Tibial nerve (tissue), 4 donors: ENCODE measurements around the gene NFIB. TPM values are rescaled to one million over a fixed set of nuclear protein-coding genes. Genes with fewer than 3 reads are reported as not detected.

Experiments used
- DNase-seq, 2 donors: peaks; one replicate each; pipeline ENCODE4 v3.0.0-alpha.2; 2019; ENCODE audit warnings: low spot score in 2 of 2
- H3K27ac ChIP-seq, 4 donors: fragments of 200-600 bp; sonication (generic) in 3 of 4; one replicate each; pipeline ENCODE4 v1.5.1; 2017 to 2019; ENCODE audit warnings: mild to moderate bottlenecking in 1 of 4
- H3K27me3 ChIP-seq, 2 donors: fragments of 200-600 bp; sonication (generic) in 1 of 2; one replicate each; pipeline versions ENCODE4 v1.5.1 to v1.6.0; 2017 to 2019
- H3K36me3 ChIP-seq, 3 donors: fragments of 200-600 bp; sonication (generic); one replicate each; pipeline ENCODE4 v1.5.1; 2018 to 2019
- H3K4me1 ChIP-seq, 4 donors: fragments of 200-600 bp; sonication (generic) in 3 of 4; one replicate each; pipeline ENCODE4 v1.5.1; 2017 to 2019
- H3K4me3 ChIP-seq, 4 donors: fragments of 200-600 bp; sonication (generic) in 3 of 4; one replicate each; pipeline ENCODE4 v1.5.1; 2017 to 2019; ENCODE audit warnings: mild to moderate bottlenecking in 1 of 4, moderate library complexity in 1 of 4
- H3K9me3 ChIP-seq, 4 donors: fragments of 200-600 bp; sonication (generic) in 3 of 4; one replicate each; pipeline ENCODE4 v1.5.1; 2017 to 2019
- EP300 ChIP-seq, 2 donors: sonication (generic); formaldehyde crosslinking; IDR thresholded peaks; one replicate each; pipeline ENCODE4 v1.6.1; 2017; ENCODE audit warnings: antibody characterized with exemption in 2 of 2, mild to moderate bottlenecking in 1 of 2
- POLR2A ChIP-seq, 2 donors: fragments of 450-650 bp; IDR thresholded peaks; one replicate each; pipeline ENCODE4 v1.6.1; 2017; ENCODE audit warnings: antibody characterized with exemption in 2 of 2, mild to moderate bottlenecking in 2 of 2, moderate library complexity in 2 of 2
- WGBS, 2 donors: methylation state at CpG; one replicate each; pipeline ENCODE4 v1.1.5; 2018; 5-methylcytosine and 5-hydroxymethylcytosine counted together
- total RNA-seq, 4 donors: library from RNA; depleted of rRNA; stranded (reverse); fragments of >200 nt; gene quantifications; one replicate each; pipeline ENCODE4 v1.1.0, GENCODE V29; 2016
- TF ChIP-seq, protein P1 (sequence below), 5 experiments: fragments of 200-600 bp in 3 of 5; fragments of 450-650 bp in 2 of 5; sonication (generic) in 3 of 5; IDR thresholded peaks; one replicate each; pipeline ENCODE4 v1.5.1; 2016 to 2019; ENCODE audit warnings: antibody characterized with exemption in 5 of 5, mild to moderate bottlenecking in 3 of 5, moderate library complexity in 2 of 5

NFIB gene
- total RNA-seq, 4 donors from 2014 or later = 52.1 to 125 (median 78.1) TPM

DNA sequence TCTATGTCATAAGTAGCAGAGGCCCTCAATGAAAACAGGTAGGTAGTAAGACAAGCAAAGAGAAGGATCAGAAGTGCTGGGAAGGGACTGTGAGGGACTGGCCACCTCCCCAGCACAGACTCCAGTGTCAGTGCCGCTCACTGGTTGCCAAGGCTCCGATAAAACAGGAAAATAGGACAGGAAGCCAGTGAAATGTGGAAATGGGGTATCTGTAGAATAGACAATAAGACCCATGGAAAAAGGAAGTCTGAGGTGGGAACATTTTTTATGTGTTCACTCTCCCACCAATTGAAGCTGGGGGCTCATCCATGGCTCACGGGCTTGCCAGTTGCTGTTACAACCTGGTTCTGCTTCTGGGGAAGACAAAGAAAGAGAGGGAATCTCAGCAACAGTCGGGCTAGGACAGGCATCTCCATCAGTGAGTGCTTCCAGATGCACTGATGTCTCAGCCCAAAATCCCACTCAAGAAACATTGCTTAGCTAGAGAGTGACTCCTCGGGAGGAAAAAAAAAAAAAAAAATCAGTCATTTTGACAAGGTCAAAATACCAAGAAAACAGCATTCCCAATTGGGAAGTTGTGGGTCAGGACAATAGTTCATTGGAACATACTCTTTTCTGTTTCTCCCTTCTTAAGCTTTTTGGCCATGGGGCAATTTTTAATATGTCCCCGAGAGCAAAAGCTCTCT is 27.6 kb upstream of the NFIB start:
- WGBS, 2 donors = 48 to 54% methylated on average over 6 of the region's 6 CpGs
- Histone ChIP-seq H3K27ac (peak overlapping the region in 2 of 4 donors; percentile 6 to 45), H3K4me3 (no peak overlapping the region), H3K36me3 (no peaks in the 10 kb centered on the region), H3K9me3 (no peaks in the 10 kb centered on the region), H3K4me1 (peaks cover 0 to 50% (median 4%) of the 10 kb centered on the region in 4 donors), H3K27me3 (peaks cover 0 to 26% of the 10 kb centered on the region in 2 donors)
- no peak for DNase-seq
- TF ChIP-seq, protein P1, sequence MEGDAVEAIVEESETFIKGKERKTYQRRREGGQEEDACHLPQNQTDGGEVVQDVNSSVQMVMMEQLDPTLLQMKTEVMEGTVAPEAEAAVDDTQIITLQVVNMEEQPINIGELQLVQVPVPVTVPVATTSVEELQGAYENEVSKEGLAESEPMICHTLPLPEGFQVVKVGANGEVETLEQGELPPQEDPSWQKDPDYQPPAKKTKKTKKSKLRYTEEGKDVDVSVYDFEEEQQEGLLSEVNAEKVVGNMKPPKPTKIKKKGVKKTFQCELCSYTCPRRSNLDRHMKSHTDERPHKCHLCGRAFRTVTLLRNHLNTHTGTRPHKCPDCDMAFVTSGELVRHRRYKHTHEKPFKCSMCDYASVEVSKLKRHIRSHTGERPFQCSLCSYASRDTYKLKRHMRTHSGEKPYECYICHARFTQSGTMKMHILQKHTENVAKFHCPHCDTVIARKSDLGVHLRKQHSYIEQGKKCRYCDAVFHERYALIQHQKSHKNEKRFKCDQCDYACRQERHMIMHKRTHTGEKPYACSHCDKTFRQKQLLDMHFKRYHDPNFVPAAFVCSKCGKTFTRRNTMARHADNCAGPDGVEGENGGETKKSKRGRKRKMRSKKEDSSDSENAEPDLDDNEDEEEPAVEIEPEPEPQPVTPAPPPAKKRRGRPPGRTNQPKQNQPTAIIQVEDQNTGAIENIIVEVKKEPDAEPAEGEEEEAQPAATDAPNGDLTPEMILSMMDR (IDR thresholded peaks at IDR 0.05) = no peak
- peak in 1 of 2 donors; percentile 13 for TF ChIP-seq EP300 (IDR thresholded peaks at IDR 0.05)
- TF ChIP-seq POLR2A (IDR thresholded peaks at IDR 0.05) = no peak

DNA sequence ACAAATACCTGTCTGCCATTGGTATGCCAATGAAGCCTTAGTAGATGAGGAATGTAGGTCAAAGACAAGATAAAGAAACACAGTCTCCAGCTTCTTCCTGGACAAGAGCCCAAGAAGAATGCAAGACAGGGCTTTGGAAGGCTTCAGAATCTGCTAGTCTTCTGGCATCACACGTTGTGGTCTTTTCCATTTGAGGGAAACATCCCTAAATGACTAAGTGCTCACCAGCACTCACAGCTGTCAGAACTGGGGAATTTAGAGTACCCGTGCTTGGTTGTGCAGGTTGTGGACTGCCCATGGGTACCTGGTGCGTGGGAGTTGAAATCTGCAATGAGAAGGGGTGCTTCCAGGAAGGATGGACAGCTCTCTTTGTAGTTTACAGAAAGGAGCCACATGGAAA is 27.1 kb upstream of the NFIB start:
- TF ChIP-seq, protein P1 (IDR thresholded peaks at IDR 0.05) = no peak
- TF ChIP-seq POLR2A (IDR thresholded peaks at IDR 0.05) (no peak), EP300 (IDR thresholded peaks at IDR 0.05) (no peak)
- no peak for DNase-seq
- peak overlapping the region in 1 of 4 donors; percentile 45 for H3K27ac ChIP-seq
- no peaks in the 10 kb centered on the region for H3K9me3 ChIP-seq
- H3K27me3 ChIP-seq = peaks cover 0 to 20% of the 10 kb centered on the region in 2 donors
- WGBS, 2 donors = 70 to 77% methylated on average over 3 of the region's 3 CpGs
- no peaks in the 10 kb centered on the region for H3K36me3 ChIP-seq
- H3K4me3 ChIP-seq = no peak overlapping the region
- H3K4me1 ChIP-seq = peaks cover 0 to 44% (median 4%) of the 10 kb centered on the region in 4 donors

DNA sequence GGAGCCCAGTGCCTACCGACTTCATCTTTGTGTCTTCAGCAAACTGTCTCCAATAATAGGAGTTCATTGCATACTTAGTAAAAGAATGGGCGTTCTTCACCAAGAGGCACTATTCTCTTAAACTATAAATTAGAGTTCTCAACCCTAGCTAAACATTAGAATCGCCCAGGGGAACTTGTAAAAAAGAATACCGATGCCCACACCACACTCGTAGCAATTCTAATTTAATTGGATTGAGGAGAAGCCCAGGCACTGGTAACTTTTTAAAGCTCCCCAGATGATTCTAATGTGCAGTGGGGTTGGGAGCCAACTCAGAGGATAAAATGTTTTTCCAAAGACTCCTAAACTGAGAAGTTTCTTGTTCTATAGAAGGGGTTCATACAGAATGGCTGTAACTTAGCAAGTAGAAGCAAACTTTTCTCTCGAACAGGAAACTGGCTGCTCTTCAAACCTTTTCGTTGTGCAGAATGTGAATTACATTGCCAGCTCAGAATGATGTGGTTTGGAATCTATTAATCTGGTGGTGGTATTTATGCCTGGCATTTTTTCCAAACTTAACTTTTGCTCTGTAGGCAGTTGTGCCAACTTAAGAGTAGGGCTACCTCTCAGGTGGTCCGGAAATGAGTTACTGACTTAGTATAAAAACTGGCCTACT is 26.4 kb upstream of the NFIB start:
- Histone ChIP-seq H3K27me3 (peaks cover 0 to 14% of the 10 kb centered on the region in 2 donors), H3K4me3 (no peak overlapping the region), H3K36me3 (no peaks in the 10 kb centered on the region), H3K9me3 (no peaks in the 10 kb centered on the region), H3K4me1 (peaks cover 0 to 39% (median 4%) of the 10 kb centered on the region in 4 donors), H3K27ac (no peak overlapping the region)
- DNase-seq = no peak
- TF ChIP-seq EP300 (IDR thresholded peaks at IDR 0.05) (no peak), POLR2A (IDR thresholded peaks at IDR 0.05) (no peak)
- TF ChIP-seq, protein P1 (IDR thresholded peaks at IDR 0.05) = no peak
- 69 to 74% methylated on average over 8 of the region's 8 CpGs for WGBS, 2 donors

DNA sequence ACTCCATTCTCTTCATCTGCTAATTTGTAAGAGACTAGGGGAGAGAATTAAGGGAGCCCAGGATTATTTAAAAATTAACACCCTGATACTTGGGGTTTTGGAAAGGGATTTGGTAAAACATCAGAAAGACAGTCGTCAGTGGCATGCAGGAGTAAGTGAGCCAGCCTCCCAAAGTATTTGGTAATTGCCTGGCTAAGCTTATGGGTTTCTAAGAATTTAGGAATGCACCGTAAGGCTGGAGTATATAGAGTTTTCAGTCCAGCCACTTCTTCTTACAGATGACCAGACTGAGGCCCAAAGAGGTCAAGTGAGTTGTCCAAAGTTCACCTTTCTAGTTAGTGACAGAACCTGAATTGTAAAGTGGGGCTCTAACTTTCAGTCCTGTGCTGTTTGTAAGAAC is 25.8 kb upstream of the NFIB start:
- TF ChIP-seq POLR2A (IDR thresholded peaks at IDR 0.05) (no peak), EP300 (IDR thresholded peaks at IDR 0.05) (no peak)
- TF ChIP-seq, protein P1 (IDR thresholded peaks at IDR 0.05) = no peak
- H3K4me3 ChIP-seq = no peak overlapping the region
- H3K4me1 ChIP-seq = peaks cover 0 to 33% (median 4%) of the 10 kb centered on the region in 4 donors
- no peak overlapping the region for H3K27ac ChIP-seq
- WGBS, 2 donors = 81 to 86% methylated on average over 2 of the region's 2 CpGs
- no peaks in the 10 kb centered on the region for H3K36me3 ChIP-seq
- DNase-seq = no peak
- H3K27me3 ChIP-seq = peaks cover 0 to 8% of the 10 kb centered on the region in 2 donors
- no peaks in the 10 kb centered on the region for H3K9me3 ChIP-seq

DNA sequence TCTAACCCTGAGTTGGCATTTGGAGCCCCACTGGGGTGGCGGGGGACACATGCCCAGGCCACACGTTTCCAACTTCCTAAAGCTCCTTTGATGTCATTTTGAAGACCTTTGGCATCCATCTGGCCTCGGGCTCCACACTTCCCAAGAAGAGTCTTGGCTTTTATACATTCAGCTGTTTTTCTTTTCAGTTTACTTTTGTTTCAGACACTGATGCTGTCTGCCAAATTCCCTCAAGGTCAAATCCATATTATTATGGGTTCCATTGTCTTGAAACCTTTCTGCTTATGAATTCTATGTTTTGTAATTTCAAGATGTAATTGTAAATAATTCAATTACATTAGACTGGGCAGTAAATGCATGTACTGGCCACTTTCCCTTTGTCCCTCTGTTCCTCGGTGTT is 23.7 kb upstream of the NFIB start:
- TF ChIP-seq POLR2A (IDR thresholded peaks at IDR 0.05) = no peak
- 63 to 71% methylated on average over 4 of the region's 4 CpGs for WGBS, 2 donors
- no peak for DNase-seq
- no peaks in the 10 kb centered on the region for H3K9me3 ChIP-seq
- peaks cover 0 to 15% (median 0%) of the 10 kb centered on the region in 4 donors for H3K4me1 ChIP-seq
- no peaks in the 10 kb centered on the region for H3K36me3 ChIP-seq
- no peaks in the 10 kb centered on the region for H3K27me3 ChIP-seq
- H3K27ac ChIP-seq = no peak overlapping the region
- H3K4me3 ChIP-seq = no peak overlapping the region
